Eye (tissue), 1 donor: ENCODE measurements around the gene AK4.
"Not testable (repeated sequence)": the region's sequence is repeated elsewhere in the genome, so short reads cannot be mapped to it uniquely, and the experiment has no call there.

Experiments
- DNase-seq: peaks from one replicate; pipeline ENCODE4 v3.0.0-alpha.2; 2015

AK4 gene

DNA sequence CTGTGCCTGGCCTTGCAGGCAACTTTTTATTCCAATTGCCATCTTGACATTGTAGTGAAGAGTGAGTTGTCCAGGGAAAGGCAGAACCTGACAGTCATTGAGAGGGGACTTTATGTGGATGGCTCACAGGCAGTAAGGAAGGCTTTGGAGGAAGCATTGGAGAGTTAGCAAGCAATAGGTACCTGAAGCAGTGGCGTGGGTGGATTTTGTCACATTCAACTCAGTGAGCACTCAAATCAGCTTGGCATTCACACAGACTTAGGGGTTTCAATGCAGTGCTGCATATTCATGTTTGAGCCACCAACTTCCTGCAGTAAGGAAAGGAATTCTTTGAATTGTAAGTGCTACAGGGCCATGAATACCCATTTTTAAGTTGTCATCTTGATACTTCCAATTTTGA is 69.0 kb downstream of the AK4 start:
- DNase-seq, result no peak

DNA sequence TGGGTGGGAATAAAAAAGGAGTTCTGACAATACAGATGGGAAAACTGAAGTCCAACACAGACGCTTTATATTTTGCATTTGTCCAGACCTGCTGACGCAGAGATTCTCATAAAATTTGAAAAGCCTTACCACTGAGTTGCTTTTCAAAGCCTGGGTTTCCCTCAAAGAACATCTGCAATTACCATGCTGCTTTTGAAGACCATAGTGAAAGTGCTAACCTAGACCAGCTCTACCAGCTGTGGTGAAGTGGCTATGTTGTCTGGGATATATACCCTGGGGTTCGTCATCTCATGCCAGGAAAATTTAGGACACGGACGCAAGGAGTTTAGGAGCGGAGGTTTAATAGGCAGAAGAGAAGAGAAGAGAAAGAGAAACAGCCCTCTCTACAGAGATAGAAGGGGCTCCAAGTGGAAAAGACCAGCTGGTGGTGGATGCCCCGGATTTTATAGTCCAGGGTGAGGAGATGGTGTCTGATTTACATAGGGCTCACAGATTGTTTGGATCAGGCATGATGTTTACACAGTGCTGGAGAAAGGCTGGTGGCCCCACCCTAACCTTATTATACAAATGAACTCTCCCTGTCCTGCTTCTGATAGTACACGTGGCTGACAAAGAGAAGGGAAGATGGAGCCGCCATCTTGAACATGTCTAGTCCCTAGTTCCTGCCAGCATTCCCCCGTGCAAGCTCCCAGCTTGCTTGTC is 73.8 kb downstream of the AK4 start:
- no peak for DNase-seq

DNA sequence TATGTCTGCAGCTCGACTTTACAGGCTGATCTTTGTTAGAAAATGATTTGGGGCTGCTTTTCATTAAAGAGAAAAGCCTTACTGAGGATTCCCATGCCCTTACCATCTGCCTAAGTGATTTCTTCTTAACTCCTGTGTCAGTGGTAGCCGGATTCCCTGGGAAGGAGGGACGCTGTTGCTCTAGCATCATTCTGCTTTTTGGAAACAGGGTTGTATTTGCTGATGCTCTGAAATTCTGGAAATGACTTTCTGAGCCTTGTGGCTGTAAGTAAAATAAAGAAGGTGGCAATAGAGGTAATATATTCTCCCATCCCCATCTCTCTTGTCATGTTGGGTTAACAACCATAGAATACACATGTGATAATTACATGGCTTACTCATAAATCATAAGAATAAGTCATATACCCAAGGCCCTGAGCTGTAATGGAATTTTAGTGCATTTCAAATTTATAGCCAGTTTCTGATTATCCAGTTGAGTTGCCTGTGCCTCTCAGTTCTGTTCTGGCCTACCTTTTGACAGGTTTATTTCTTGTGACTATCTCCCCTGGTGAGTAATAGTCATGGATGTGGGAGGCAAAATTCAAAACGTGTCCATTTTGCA is 74.4 kb downstream of the AK4 start:
- no peak for DNase-seq

DNA sequence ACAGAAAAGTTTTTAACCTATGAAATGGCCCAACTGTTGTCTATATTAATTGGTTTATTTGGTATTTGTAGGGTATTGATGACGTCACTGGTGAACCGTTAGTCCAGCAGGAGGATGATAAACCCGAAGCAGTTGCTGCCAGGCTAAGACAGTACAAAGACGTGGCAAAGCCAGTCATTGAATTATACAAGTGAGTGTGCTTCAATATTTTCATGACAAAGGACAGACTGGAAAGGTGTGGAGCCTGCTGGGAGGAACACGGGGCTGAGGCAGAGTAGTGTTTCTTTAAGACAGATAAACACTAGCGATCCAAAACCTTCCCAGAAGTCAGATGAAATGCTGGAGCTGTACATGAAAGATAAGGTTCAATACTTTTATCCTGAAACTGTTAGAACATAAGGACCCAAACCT is 76.7 kb downstream of the AK4 start:
- DNase-seq, result no peak

DNA sequence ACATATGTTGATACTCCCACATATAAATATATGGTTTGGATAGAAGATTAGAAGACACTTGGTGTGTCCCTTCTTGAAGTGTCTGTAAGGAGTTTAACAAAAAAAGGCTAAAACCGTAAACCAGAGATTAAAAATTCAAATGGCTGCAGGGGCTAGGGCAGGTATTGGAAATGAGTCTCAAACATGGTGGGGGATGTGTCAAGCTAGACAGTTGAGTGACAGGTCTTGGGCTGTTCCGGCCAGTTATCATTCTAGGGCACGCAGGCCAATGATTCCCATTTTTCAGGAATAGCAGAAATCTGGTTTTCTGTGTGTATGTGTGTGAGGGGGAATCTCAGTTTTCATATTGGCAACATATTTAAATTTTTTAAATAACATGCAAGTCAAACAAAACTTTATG is 77.2 kb downstream of the AK4 start:
- DNase-seq, result no peak

DNA sequence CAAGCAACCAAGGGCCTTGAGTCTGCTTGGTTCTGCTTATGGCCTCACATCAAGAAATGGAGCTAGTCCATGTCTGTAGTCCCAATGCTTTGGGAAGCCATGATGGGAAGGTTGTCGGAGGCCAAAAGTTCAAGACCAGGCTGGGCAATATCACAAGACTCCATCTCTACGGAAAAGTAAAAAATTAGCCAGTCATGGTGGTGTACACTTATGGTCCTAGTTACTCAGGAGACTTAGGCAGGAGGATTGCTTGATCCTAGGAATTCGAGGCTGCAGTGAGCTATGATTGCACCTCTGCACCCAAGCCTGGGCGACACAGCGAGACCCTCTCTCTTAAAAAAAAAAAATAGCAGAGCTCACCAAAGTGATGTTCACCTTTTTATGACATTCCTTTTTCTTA is 81.2 kb downstream of the AK4 start:
- DNase-seq, result no peak

DNA sequence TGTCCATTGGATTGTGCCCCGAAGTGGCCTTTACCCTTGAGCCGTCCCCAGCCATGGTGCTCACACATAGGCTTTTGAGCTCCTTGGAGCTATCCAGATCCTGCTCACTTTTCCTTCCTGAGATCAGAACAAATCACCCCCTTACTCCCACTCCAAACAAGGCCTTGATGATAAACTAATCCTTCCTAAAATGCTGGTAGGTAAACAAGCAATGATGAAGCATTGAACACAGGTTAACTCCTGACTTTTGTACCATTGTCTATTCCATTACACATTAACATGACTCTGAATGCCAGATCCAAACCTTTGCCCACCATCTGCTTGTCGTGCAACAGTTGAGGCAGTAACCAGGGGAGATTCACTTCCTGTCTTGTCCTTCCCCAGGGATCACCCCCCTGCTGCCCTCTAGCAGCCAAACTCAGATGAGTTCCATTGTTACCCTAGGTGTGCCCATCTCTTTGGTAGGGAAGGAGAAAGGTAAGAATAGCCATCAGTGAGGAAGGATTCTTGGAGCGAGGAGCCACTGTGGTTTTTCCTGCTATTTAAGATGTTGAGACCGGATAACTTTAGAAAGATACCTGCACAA is 81.8 kb downstream of the AK4 start:
- no peak for DNase-seq

DNA sequence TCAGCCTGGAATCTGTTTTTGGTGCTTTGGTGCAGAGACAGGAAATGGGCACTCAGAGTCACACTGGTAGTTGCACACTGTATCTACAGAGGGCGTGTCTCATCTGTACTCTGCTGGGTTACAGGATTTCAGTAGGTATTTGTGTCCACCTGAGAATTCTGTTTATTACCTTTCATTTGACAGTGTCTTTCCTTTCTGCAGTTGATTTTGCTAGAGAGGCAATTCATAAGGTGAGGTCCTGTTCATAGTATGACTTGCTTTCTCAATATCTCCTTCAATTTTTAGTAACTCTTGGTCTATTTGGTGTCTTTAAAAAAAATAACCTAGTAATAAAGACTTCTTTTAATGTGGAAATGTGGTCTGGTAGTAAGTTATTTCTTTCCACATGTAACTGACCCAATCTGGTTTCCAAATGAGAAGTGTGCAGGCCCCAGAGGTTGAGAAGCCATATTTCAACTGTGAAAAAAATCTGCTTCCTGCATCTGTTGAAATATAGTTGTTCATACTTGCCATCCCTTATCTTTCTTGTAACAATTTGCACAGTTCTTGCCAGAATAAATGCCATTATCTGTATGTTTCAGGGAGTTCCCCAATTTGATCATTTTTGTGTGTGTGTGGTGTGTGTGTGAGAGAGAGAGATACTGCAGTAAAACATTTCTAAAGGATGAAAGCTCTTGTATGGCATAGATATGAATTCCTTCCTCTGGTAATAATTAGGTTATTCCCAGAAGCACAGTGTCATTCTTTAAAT is 82.9 kb downstream of the AK4 start:
- no peak for DNase-seq

DNA sequence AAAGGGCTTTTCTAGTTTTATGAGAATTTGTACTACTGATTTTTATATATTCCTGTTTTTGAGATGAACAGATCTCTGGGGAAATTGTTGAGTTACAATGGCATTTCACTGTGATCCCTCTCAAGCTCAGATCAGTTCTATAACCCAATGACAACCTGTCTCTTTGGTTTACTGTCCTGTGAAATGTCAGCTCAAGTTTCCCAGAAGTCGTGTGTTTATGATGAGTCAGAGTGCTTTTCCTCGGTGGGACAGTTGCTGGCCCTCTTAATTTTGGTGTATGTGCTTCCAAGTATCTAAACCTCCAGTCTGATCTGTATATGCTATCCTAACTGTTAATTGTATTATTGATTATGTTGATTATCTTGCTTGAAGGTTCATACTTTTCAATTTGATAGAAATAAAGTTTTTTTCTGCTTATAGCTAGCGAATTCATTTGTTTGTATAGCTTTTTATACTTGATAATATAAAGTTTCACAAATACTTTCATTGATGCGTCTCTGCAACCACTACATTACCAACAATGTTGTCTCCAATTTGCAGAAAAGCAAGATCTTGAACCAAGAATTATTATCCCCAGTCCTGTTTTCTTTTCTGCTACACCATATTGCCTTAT is 83.8 kb downstream of the AK4 start:
- no peak for DNase-seq

DNA sequence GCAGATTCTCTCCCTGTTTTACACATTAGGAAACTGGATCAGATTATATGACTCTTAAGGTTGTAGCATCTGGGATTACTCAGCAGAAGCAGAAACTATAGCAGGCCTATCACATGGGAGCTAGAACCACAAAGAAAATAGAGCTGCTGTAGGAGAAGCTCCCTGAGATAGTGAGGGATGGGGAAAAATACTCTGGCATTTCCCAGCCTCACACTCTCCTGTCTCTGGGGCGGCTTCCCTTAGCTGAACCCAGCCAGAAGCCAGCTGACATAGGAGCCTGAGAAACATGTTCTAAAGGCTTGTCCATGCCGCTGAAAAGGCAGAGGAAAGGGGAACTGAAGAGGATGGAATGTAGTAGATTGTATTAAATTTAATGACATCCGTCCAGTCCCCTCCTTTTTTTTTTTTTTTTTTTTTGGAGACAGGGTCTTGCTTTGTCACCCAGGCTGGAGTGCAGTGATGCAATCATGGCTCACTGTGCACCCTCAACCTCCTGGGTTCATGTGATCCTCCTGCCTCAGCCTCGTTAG is 84.5 kb downstream of the AK4 start:
- no peak for DNase-seq

DNA sequence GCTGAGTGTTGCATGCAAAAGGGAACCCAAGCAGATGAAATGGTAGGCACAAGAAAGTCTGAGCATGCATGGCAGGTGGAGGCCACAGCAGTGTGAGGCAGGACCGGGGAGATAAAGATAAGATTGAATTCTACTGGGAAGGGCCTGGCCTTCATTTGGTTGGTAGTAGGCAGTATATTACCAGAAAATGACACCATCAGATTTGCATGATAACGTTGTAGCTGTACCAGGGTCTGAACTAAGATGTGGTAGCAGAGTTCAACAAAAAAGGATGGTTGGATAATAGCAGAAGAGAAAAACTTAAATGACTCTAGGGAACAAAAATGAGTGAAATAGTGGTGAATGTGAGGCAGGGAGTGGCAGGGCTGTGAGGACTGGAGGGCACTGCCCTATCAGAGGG is 85.8 kb downstream of the AK4 start:
- DNase-seq, result no peak

DNA sequence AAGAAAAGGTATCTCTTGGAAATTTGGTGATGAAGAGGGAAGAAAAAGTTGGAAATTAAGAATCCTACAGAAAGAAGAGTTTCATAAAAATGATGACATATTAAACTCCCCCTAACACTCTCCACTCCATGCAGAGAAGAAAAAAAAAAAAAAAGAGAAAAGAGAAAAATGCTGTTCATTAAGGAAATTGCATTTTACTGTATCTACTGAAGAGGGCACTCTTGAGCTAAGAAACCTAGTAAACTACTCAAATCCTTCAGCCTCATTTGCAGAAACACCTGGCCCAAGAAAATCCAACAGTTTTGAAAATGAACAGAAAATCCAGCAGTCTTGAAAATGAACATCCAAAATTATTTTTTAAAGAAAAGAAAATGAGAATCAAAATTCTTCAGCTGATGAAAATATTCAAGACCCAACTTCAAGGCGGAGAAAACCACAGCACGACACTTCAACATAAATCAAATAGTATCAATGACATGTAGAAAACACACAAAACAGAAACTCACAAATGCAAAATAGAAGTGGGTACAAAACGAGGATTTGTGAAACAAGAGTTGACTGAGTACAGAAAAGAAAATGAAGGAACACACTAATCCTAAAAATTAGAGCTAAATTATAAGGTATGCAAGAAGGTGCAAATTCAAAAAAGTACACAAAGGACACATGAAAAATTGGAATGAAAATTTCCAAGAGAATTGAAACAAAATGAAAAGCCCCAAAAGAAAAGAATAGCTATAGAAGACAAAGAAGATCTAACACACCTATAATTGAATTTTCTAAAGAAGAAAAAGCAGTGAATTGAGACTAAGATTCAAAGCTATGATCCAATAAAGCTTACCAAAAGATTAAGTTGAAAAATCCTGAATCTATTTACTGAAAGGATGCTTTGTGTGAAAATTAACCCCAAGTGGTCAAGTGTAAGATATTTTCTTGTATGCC is 88.1 kb downstream of the AK4 start:
- peak; percentile 51 for DNase-seq

DNA sequence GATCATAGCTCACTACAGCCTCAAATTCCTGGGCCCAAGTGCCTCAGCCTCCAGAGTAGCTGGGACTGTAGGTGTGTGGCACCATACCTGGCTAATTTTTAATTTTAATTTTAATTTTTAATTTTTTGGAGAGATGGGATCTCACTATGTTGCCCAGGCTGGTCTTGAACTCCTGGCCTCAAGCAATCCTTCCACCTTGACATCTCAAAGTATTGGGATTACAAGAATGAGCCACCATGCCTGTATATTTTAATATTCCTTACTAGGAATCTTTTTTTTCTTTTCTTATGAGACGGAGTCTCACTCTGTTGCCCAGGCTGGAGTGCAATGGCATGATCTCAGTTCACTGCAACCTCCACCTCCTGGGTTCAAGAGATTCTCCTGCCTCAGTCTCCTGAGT is 89.1 kb downstream of the AK4 start:
- DNase-seq, result not testable (repeated sequence)

DNA sequence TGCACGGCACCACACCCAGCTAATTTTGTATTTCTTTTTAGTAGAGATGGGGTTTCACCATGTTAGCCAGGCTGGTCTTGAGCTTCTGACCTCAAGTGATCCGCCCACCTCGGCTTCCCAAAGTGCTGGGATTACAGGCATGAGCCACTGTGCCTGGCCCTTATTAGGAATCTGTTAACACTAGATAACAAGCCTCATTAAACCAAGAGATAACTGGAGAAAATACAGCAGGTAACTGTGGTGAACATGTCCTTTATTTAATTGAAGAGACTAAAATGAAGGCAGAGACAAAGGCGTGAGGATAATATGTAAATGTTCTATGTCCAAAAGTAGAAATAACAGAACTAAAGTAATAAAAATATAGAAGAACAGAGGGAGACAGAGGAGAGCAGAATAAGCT is 89.5 kb downstream of the AK4 start:
- DNase-seq, result no peak

DNA sequence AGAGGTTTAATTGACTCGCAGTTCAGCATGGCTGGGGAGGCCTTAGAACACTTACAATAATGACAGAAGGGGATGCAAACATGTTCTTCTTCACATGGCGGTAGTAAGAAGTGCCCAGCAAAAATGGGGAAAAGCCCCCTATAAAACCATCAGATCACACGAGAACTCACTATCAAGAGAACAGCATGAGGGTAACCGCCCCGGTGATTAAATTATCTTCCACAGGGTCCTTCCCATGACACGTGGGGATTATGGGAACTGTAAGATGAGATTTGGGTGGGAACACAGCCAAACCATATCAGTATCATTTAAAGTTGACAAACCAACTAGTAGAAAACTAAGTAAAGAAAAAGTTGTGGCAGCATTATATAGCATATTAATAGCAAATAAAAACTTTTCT is 90.0 kb downstream of the AK4 start:
- no peak for DNase-seq

DNA sequence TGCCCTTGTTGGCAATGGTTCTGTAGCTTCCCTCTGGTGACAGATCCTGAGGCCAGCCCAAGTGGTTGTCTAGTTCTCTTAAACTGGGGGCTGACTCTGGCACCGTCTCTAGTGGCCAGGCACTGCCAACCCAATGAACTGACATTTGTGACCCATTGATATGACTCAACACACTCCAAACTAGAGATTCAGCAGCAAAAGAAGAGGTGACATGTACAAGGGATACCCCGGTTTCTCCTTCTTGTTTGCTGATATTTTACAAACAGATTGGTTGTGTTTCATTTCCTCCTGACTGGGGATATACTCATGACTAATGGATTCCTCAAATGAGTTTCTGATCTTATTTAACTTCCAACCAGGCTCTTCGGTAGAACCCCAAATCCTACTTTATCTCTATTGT is 95.5 kb downstream of the AK4 start:
- DNase-seq, result no peak

DNA sequence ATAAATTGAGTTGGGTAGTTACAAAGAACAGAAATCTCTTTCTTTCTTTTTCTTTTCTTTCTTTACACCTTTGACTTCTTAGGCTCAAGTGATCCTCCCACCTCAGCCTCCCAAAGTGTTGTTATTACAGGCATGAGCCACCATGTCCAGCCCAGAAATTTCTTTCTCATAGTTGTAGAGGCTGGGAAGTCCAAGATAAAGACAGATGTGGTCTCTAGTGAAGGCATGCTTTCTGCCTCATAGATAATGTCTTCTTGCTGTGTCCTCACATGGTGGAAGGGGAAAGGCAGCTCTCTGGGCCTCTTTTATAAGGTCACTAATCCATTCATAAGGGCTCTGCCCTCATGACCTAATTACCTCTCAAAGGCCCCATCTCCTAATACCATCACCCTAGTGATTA is 97.3 kb downstream of the AK4 start:
- no peak for DNase-seq

DNA sequence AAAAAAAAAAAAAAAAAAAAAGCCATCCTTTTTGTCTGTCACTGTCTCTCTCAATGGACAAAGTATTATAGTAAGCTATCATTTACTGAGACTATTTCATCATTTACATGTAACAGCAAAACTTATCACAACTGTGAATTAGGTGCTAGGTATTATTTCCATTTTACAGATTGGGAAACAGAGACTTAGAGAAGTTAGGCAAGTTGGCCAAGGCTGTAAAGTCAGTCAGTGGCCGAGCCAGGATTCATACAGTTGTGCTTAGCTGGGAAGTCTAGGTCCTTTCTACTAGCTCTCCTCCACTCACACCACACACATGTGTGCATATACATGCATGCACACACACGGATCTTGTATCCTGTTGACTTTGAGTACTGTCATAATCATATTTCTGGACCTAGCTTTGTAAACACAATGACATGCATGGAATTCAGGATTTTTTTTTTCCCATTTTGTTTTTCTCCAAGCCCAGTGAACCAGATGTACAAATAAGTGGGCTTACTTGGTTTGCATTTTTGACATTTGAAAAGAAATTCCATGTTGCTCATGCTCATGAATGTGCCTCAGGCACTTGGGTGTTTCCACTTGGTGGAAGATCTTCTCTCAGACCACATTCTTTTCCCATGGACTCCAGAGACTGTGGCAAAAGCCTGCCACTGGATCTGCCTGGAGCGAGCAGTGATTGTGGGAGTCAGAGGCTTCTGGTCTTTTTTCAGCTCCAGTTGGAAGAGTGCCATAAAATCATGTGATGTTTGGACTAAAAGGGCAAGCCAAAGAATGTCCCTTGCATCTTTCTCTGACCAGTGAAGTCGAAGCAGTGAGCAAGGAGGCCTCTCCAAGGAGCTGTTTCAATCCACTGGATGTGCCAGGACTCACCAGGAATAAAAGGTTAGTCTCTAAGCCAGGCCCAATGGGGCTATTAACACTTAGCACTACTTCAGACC is 99.7 kb downstream of the AK4 start:
- peak; percentile 68 for DNase-seq

DNA sequence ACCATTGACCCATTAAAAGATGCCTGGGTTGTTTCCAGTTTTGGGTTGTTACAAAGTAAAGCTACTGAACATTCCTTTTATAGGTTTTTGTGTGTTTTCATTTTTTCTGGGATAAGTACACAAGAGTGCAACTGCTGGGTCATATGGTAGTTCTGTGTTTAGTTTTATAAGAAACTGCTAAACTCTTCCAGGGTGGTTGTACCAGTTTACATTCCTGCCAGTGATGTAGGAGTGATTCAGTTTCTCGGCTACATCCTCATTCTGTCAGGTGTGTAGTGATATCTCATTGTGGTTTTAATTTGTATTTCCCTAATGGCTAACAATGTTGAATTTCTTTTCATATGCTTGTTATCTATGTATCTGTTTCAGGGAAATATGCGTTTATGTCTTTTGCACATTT is 102.8 kb downstream of the AK4 start:
- DNase-seq, result no peak

DNA sequence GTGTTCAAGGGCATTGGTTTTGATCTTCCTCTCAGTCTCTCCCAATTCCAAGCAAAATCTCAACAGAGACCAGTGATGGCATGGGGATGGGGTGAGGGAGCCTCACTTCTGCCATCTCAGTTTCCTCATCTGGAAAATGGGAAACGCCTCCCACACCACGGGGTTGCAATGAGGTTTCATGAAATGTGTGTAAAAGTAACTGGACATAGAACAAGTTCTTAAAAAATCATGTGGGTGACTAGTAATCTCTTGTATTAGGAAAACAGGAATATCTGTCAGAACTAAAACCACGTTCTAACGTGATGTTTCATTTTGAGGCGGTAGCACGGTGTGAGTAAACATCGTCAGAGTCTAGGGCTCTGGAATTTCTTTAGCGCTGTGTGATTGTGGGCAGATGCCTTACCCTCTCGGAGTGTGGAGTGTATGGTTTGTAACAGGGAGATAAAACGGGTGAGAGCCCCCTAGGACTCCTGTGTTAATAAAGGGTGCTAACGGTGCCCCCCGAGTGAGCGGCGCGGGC is 105.9 kb downstream of the AK4 start:
- DNase-seq, result no peak
